WTC11 (cell line): ENCODE results near the gene TRIM23. TPM values are rescaled to one million over a fixed set of nuclear protein-coding genes. Genes with fewer than 3 reads are reported as not detected.

Source experiments
- ATAC-seq: fragments of 200-7000 bp; cut with Tn5 transposase; 2 replicates; pipeline ENCODE4 v1.10.0; 2021; ENCODE audit warnings: mild to moderate bottlenecking, moderate library complexity
- CTCF ChIA-PET: fragments of 300-600 bp; sonication (Branson Sonifier 250); formaldehyde crosslinking; loops from one replicate; lab custom pipeline; 2021; ENCODE audit warnings: antibody characterized with exemption; lab: Charles Lee
- POLR2A ChIA-PET: fragments of 350-600 bp; sonication (Branson Sonifier 250); formaldehyde crosslinking; loops from one replicate; lab custom pipeline; 2021; ENCODE audit warnings: antibody characterized with exemption; lab: Charles Lee
- DNase-seq: peaks from one replicate; pipeline ENCODE4 v3.0.0; 2021; ENCODE audit warnings: low spot score
- H3K27ac Mint-ChIP-seq: 2 replicates; pipeline ENCODE4 v1.8.0; 2021; ENCODE audit warnings: mixed read lengths
- H3K27me3 Mint-ChIP-seq: 2 replicates; pipeline ENCODE4 v1.8.0; 2021; ENCODE audit warnings: low read depth, mild to moderate bottlenecking, moderate library complexity, mixed read lengths
- H3K36me3 Mint-ChIP-seq: 2 replicates; pipeline ENCODE4 v1.8.0; 2021; ENCODE audit warnings: mixed read lengths
- H3K4me1 Mint-ChIP-seq: 2 replicates; pipeline ENCODE4 v1.8.0; 2022; ENCODE audit warnings: mixed read lengths
- H3K4me3 Mint-ChIP-seq: 2 replicates; pipeline ENCODE4 v1.8.0; 2021; ENCODE audit warnings: mild to moderate bottlenecking, moderate library complexity, mixed read lengths
- H3K9me3 Mint-ChIP-seq: 2 replicates; pipeline ENCODE4 v1.8.0; 2021; ENCODE audit warnings: mixed read lengths
- ATF1 ChIP-seq: sonication (generic); formaldehyde crosslinking; IDR thresholded peaks from 2 replicates; pipeline ENCODE4 v1.8.1; 2023; ENCODE audit warnings: mild to moderate bottlenecking, moderate library complexity, missing genetic modification reagents
- CBFB ChIP-seq: sonication (generic); formaldehyde crosslinking; IDR thresholded peaks from 2 replicates; pipeline ENCODE4 v1.8.1; 2022; ENCODE audit warnings: mild to moderate bottlenecking, low read depth, missing genetic modification reagents
- GABPB1 ChIP-seq: sonication (generic); formaldehyde crosslinking; IDR thresholded peaks from 2 replicates; pipeline ENCODE4 v1.8.1; 2023; ENCODE audit warnings: mild to moderate bottlenecking, missing genetic modification reagents
- PRRX2 ChIP-seq: fragments of 250-450 bp; sonication (Bioruptor Pico); IDR thresholded peaks from 2 replicates; pipeline ENCODE4 v1.8.0; 2021; ENCODE audit warnings: mild to moderate bottlenecking
- TEAD4 ChIP-seq: sonication (generic); formaldehyde crosslinking; IDR thresholded peaks from 2 replicates; pipeline ENCODE4 v1.8.0; 2022; ENCODE audit warnings: mild to moderate bottlenecking, missing genetic modification reagents
- ZBTB21 ChIP-seq: sonication (generic); formaldehyde crosslinking; IDR thresholded peaks from 2 replicates; pipeline ENCODE4 v1.8.1; 2023; ENCODE audit warnings: mild to moderate bottlenecking, missing genetic modification reagents, borderline replicate concordance
- ZNF138 ChIP-seq: sonication (generic); formaldehyde crosslinking; conservative IDR thresholded peaks from 2 replicates; pipeline ENCODE4 v1.8.1; 2022; ENCODE audit warnings: mild to moderate bottlenecking, moderate library complexity, missing genetic modification reagents
- ZNF232 ChIP-seq: sonication (generic); formaldehyde crosslinking; IDR thresholded peaks from 2 replicates; pipeline ENCODE4 v1.8.0; 2022; ENCODE audit warnings: mild to moderate bottlenecking, missing genetic modification reagents
- ZNF416 ChIP-seq: fragments of 250-450 bp; sonication (Bioruptor Pico); IDR thresholded peaks from 2 replicates; pipeline ENCODE4 v1.9.0; 2021; ENCODE audit warnings: mild to moderate bottlenecking, inconsistent platforms
- ZNF423 ChIP-seq: fragments of 250-450 bp; sonication (Bioruptor Pico); IDR thresholded peaks from 2 replicates; pipeline ENCODE4 v2.1.2; 2022; ENCODE audit warnings: mild to moderate bottlenecking, moderate library complexity
- total RNA-seq: library from RNA; stranded (reverse); gene quantifications from 3 replicates; pipeline ENCODE4 v1.2.3, GENCODE V29; 2021
- TF ChIP-seq, protein P1 (sequence below): sonication (generic); formaldehyde crosslinking; IDR thresholded peaks from 2 replicates; pipeline ENCODE4 v1.8.1; 2023; ENCODE audit warnings: mild to moderate bottlenecking, missing genetic modification reagents, borderline replicate concordance
- TF ChIP-seq, protein P2 (sequence below): sonication (generic); formaldehyde crosslinking; IDR thresholded peaks from 2 replicates; pipeline ENCODE4 v1.8.1; 2022; ENCODE audit warnings: mild to moderate bottlenecking, missing genetic modification reagents, moderate library complexity, borderline replicate concordance
- TF ChIP-seq, protein P3 (sequence below): sonication (generic); formaldehyde crosslinking; IDR thresholded peaks from 2 replicates; pipeline ENCODE4 v1.8.1; 2023; ENCODE audit warnings: mild to moderate bottlenecking, missing genetic modification reagents
- TF ChIP-seq, protein P4 (sequence below): sonication (generic); formaldehyde crosslinking; conservative IDR thresholded peaks from 2 replicates; pipeline ENCODE4 v1.8.1; 2022; ENCODE audit warnings: mild to moderate bottlenecking, missing genetic modification reagents
- TF ChIP-seq, protein P5 (sequence below): sonication (generic); formaldehyde crosslinking; IDR thresholded peaks from 2 replicates; pipeline ENCODE4 v1.8.1; 2023; ENCODE audit warnings: mild to moderate bottlenecking, missing genetic modification reagents
- TF ChIP-seq, protein P6 (sequence below): sonication (generic); formaldehyde crosslinking; IDR thresholded peaks from 2 replicates; pipeline ENCODE4 v1.8.0; 2022; ENCODE audit warnings: mild to moderate bottlenecking, missing genetic modification reagents
- TF ChIP-seq, protein P7 (sequence below): fragments of 250-450 bp; sonication (Bioruptor Pico); IDR thresholded peaks from 2 replicates; pipeline ENCODE4 v2.1.2; 2022; ENCODE audit warnings: mild to moderate bottlenecking, moderate library complexity
- TF ChIP-seq, protein P8 (sequence below): fragments of 250-450 bp; sonication (Bioruptor Pico); IDR thresholded peaks from 2 replicates; pipeline ENCODE4 v1.9.0; 2021; ENCODE audit warnings: mild to moderate bottlenecking

Gene TRIM23
- total RNA-seq, 1 experiment from 2014 or later = 11.8 TPM

DNA sequence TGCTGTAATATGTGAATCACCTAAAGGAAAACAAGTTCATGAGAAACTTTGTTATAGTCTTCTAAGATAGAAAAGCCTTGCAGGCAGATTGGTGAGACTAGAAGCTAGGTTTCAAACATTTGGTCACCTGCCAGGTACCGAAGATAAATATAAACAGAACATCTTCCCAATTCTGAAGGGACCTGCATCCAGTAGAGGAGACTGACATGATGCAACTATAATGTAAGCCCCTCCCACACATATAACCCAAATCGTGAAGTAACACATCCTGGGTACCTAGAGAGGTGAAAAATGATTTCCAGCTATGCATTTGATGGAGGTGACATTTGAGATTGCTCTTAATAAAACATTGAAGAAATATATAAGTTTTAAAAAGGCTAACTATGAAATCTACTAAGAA is 30.6 kb upstream of the TRIM23 start:
- Mint-ChIP-seq H3K4me1 (no peaks in the 10 kb centered on the region), H3K27ac (no peak overlapping the region), H3K27me3 (no peaks in the 10 kb centered on the region), H3K36me3 (0 out of 2 replicates have a peak, but pooled peaks cover 3% of the 10 kb centered on the region), H3K9me3 (no peaks in the 10 kb centered on the region), H3K4me3 (no peak overlapping the region)
- no peak for TF ChIP-seq TEAD4
- TF ChIP-seq, protein P1, sequence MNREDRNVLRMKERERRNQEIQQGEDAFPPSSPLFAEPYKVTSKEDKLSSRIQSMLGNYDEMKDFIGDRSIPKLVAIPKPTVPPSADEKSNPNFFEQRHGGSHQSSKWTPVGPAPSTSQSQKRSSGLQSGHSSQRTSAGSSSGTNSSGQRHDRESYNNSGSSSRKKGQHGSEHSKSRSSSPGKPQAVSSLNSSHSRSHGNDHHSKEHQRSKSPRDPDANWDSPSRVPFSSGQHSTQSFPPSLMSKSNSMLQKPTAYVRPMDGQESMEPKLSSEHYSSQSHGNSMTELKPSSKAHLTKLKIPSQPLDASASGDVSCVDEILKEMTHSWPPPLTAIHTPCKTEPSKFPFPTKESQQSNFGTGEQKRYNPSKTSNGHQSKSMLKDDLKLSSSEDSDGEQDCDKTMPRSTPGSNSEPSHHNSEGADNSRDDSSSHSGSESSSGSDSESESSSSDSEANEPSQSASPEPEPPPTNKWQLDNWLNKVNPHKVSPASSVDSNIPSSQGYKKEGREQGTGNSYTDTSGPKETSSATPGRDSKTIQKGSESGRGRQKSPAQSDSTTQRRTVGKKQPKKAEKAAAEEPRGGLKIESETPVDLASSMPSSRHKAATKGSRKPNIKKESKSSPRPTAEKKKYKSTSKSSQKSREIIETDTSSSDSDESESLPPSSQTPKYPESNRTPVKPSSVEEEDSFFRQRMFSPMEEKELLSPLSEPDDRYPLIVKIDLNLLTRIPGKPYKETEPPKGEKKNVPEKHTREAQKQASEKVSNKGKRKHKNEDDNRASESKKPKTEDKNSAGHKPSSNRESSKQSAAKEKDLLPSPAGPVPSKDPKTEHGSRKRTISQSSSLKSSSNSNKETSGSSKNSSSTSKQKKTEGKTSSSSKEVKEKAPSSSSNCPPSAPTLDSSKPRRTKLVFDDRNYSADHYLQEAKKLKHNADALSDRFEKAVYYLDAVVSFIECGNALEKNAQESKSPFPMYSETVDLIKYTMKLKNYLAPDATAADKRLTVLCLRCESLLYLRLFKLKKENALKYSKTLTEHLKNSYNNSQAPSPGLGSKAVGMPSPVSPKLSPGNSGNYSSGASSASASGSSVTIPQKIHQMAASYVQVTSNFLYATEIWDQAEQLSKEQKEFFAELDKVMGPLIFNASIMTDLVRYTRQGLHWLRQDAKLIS = no peak
- no peak for TF ChIP-seq ZNF416 (CRISPR knock-in tag)
- no peak for TF ChIP-seq PRRX2 (CRISPR knock-in tag)
- no peak for TF ChIP-seq ZNF138
- no peak for TF ChIP-seq GABPB1 (CRISPR knock-in tag)
- TF ChIP-seq ZNF423 = no peak
- TF ChIP-seq, protein P2, sequence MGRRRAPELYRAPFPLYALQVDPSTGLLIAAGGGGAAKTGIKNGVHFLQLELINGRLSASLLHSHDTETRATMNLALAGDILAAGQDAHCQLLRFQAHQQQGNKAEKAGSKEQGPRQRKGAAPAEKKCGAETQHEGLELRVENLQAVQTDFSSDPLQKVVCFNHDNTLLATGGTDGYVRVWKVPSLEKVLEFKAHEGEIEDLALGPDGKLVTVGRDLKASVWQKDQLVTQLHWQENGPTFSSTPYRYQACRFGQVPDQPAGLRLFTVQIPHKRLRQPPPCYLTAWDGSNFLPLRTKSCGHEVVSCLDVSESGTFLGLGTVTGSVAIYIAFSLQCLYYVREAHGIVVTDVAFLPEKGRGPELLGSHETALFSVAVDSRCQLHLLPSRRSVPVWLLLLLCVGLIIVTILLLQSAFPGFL (CRISPR knock-in tag) = no peak
- TF ChIP-seq CBFB = no peak
- TF ChIP-seq, protein P3, sequence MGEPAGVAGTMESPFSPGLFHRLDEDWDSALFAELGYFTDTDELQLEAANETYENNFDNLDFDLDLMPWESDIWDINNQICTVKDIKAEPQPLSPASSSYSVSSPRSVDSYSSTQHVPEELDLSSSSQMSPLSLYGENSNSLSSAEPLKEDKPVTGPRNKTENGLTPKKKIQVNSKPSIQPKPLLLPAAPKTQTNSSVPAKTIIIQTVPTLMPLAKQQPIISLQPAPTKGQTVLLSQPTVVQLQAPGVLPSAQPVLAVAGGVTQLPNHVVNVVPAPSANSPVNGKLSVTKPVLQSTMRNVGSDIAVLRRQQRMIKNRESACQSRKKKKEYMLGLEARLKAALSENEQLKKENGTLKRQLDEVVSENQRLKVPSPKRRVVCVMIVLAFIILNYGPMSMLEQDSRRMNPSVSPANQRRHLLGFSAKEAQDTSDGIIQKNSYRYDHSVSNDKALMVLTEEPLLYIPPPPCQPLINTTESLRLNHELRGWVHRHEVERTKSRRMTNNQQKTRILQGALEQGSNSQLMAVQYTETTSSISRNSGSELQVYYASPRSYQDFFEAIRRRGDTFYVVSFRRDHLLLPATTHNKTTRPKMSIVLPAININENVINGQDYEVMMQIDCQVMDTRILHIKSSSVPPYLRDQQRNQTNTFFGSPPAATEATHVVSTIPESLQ (CRISPR knock-in tag) = no peak
- TF ChIP-seq, protein P4, sequence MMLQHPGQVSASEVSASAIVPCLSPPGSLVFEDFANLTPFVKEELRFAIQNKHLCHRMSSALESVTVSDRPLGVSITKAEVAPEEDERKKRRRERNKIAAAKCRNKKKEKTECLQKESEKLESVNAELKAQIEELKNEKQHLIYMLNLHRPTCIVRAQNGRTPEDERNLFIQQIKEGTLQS (CRISPR knock-in tag) = no peak
- TF ChIP-seq ZBTB21 = no peak
- DNase-seq = no peak
- CTCF ChIA-PET = no interaction called here
- ATAC-seq = no peak
- POLR2A ChIA-PET = no interaction called here

DNA sequence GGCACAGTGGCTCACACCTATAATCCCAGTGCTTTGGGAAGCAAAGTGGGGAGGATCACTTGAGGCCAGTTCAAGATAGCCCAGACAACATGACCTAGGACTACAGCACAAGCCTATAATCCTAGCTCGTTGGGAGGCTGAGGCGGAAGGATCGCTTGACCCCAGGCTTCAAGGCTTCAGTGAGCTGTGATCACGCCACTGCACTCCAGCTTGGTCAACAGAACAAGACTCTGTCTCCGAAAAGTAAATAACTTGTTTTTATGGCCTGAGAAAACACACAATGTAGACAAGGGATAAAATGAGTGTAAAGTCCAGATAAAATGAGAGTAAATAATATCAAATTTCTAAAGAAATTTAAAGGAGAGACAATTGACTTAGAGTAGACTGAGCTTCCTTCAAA is 27.0 kb upstream of the TRIM23 start:
- no peak overlapping the region for H3K4me3 Mint-ChIP-seq
- H3K9me3 Mint-ChIP-seq = no peaks in the 10 kb centered on the region
- ChIA-PET CTCF (no interaction called here), POLR2A (no interaction called here)
- no peak overlapping the region for H3K27ac Mint-ChIP-seq
- no peak for ATAC-seq
- DNase-seq = no peak
- H3K27me3 Mint-ChIP-seq = no peaks in the 10 kb centered on the region
- peaks cover 10% of the 10 kb centered on the region for H3K4me1 Mint-ChIP-seq
- 0 out of 2 replicates have a peak, but pooled peaks cover 3% of the 10 kb centered on the region for H3K36me3 Mint-ChIP-seq
- TF ChIP-seq, protein P5, sequence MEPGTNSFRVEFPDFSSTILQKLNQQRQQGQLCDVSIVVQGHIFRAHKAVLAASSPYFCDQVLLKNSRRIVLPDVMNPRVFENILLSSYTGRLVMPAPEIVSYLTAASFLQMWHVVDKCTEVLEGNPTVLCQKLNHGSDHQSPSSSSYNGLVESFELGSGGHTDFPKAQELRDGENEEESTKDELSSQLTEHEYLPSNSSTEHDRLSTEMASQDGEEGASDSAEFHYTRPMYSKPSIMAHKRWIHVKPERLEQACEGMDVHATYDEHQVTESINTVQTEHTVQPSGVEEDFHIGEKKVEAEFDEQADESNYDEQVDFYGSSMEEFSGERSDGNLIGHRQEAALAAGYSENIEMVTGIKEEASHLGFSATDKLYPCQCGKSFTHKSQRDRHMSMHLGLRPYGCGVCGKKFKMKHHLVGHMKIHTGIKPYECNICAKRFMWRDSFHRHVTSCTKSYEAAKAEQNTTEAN = no peak
- TF ChIP-seq, protein P6, sequence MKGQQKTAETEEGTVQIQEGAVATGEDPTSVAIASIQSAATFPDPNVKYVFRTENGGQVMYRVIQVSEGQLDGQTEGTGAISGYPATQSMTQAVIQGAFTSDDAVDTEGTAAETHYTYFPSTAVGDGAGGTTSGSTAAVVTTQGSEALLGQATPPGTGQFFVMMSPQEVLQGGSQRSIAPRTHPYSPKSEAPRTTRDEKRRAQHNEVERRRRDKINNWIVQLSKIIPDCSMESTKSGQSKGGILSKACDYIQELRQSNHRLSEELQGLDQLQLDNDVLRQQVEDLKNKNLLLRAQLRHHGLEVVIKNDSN = no peak
- TF ChIP-seq, protein P7, sequence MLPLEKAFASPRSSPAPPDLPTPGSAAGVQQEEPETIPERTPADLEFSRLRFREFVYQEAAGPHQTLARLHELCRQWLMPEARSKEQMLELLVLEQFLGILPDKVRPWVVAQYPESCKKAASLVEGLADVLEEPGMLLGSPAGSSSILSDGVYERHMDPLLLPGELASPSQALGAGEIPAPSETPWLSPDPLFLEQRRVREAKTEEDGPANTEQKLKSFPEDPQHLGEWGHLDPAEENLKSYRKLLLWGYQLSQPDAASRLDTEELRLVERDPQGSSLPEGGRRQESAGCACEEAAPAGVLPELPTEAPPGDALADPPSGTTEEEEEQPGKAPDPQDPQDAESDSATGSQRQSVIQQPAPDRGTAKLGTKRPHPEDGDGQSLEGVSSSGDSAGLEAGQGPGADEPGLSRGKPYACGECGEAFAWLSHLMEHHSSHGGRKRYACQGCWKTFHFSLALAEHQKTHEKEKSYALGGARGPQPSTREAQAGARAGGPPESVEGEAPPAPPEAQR (CRISPR knock-in tag) = no peak
- no peak for TF ChIP-seq ZNF232 (CRISPR knock-in tag)
- TF ChIP-seq, protein P8, sequence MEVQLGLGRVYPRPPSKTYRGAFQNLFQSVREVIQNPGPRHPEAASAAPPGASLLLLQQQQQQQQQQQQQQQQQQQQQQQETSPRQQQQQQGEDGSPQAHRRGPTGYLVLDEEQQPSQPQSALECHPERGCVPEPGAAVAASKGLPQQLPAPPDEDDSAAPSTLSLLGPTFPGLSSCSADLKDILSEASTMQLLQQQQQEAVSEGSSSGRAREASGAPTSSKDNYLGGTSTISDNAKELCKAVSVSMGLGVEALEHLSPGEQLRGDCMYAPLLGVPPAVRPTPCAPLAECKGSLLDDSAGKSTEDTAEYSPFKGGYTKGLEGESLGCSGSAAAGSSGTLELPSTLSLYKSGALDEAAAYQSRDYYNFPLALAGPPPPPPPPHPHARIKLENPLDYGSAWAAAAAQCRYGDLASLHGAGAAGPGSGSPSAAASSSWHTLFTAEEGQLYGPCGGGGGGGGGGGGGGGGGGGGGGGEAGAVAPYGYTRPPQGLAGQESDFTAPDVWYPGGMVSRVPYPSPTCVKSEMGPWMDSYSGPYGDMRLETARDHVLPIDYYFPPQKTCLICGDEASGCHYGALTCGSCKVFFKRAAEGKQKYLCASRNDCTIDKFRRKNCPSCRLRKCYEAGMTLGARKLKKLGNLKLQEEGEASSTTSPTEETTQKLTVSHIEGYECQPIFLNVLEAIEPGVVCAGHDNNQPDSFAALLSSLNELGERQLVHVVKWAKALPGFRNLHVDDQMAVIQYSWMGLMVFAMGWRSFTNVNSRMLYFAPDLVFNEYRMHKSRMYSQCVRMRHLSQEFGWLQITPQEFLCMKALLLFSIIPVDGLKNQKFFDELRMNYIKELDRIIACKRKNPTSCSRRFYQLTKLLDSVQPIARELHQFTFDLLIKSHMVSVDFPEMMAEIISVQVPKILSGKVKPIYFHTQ (CRISPR knock-in tag) = no peak
- TF ChIP-seq ATF1 (CRISPR knock-in tag) = no peak
